Thyroid gland (tissue), 4 donors: ENCODE results near the gene ANKRD31.

ENCODE experiments used
- CTCF ChIP-seq, 6 experiments: fragments of 200-600 bp in 3 of 6; fragments of 450-650 bp in 3 of 6; sonication (generic) in 3 of 6; IDR thresholded peaks; one replicate each; pipeline ENCODE4 v1.5.1; 2016 to 2019; ENCODE audit warnings: antibody characterized with exemption in 6 of 6, mild to moderate bottlenecking in 2 of 6, inconsistent platforms in 1 of 6, moderate library complexity in 1 of 6
- POLR2A ChIP-seq, 2 donors: fragments of 450-650 bp; IDR thresholded peaks; one replicate each; pipeline ENCODE4 v1.6.1; 2017; ENCODE audit warnings: antibody characterized with exemption in 2 of 2, mild to moderate bottlenecking in 2 of 2, moderate library complexity in 1 of 2

GRCh38 chr5:75088648-75089047 is 148.0 kb downstream of the ANKRD31 start:
- TF ChIP-seq CTCF (IDR thresholded peaks at IDR 0.05) (no peak), POLR2A (IDR thresholded peaks at IDR 0.05) (no peak)
